ENCODE measurements around the gene SVIL. TPM values are rescaled to one million over a fixed set of nuclear protein-coding genes. Genes with fewer than 3 reads are reported as not detected.

Gene SVIL
- total and polyA plus RNA-seq, 7 donors, result 8.3 to 1,443 (median 637) TPM

GRCh38 chr10:29426420-29426819, 208.4 kb downstream of the SVIL start:
- H3K27ac ChIP-seq, result no peak overlapping the region
- H3K27me3 ChIP-seq, result no peaks in the 10 kb centered on the region
- DNase-seq, result no peak
- TF ChIP-seq EP300 (IDR thresholded peaks at IDR 0.05) (no peak), POLR2AphosphoS5 (IDR thresholded peaks at IDR 0.05) (no peak)
- peaks cover 0 to 22% (median 5%) of the 10 kb centered on the region in 4 donors for H3K36me3 ChIP-seq
- no peaks in the 10 kb centered on the region for H3K9me3 ChIP-seq
- intact Hi-C loops (cut with DNase I), result no loop called here
- no peak overlapping the region for H3K4me3 ChIP-seq
- 0% methylated on average over 1 of the region's 1 CpG for WGBS, 2 donors
- H3K4me1 ChIP-seq, result peaks cover 0 to 8% (median 3%) of the 10 kb centered on the region in 4 donors

GRCh38 chr10:29424017-29424416, 210.8 kb downstream of the SVIL start:
- TF ChIP-seq POLR2AphosphoS5 (IDR thresholded peaks at IDR 0.05) (no peak), POLR2A (IDR thresholded peaks at IDR 0.05) (no peak), CTCF (IDR thresholded peaks at IDR 0.05) (no peak), EP300 (IDR thresholded peaks at IDR 0.05) (no peak)
- Histone ChIP-seq H3K36me3 (peaks cover 0 to 41% (median 14%) of the 10 kb centered on the region in 4 donors), H3K27me3 (no peaks in the 10 kb centered on the region), H3K4me3 (no peak overlapping the region), H3K4me1 (peaks cover 0 to 10% (median 3%) of the 10 kb centered on the region in 4 donors), H3K27ac (no peak overlapping the region), H3K9me3 (no peaks in the 10 kb centered on the region)
- intact Hi-C loops (cut with DNase I), result no loop called here
- 84 to 90% methylated on average over 3 of the region's 3 CpGs for WGBS, 2 donors
- no peak for DNase-seq

GRCh38 chr10:29420744-29421143, 214.0 kb downstream of the SVIL start:
- Histone ChIP-seq H3K9me3 (no peaks in the 10 kb centered on the region), H3K27ac (no peak overlapping the region), H3K36me3 (peaks cover 3 to 51% (median 14%) of the 10 kb centered on the region in 4 donors), H3K27me3 (no peaks in the 10 kb centered on the region), H3K4me3 (no peak overlapping the region), H3K4me1 (peaks cover 0 to 8% (median 2%) of the 10 kb centered on the region in 4 donors)
- DNase-seq, result no peak
- intact Hi-C loops (cut with DNase I), result no loop called here
- TF ChIP-seq EP300 (IDR thresholded peaks at IDR 0.05) (no peak), CTCF (IDR thresholded peaks at IDR 0.05) (no peak), POLR2AphosphoS5 (IDR thresholded peaks at IDR 0.05) (no peak), POLR2A (IDR thresholded peaks at IDR 0.05) (no peak)
- 96 to 98% methylated on average over 4 of the region's 4 CpGs for WGBS, 2 donors

GRCh38 chr10:29417324-29417723, 217.4 kb downstream of the SVIL start:
- WGBS, 2 donors, result 94 to 97% methylated on average over 3 of the region's 3 CpGs
- Histone ChIP-seq H3K9me3 (no peaks in the 10 kb centered on the region), H3K27me3 (no peaks in the 10 kb centered on the region), H3K4me1 (peaks cover 0 to 41% (median 29%) of the 10 kb centered on the region in 4 donors), H3K36me3 (peaks cover 3 to 43% (median 14%) of the 10 kb centered on the region in 4 donors), H3K27ac (no peak overlapping the region), H3K4me3 (no peak overlapping the region)
- TF ChIP-seq CTCF (IDR thresholded peaks at IDR 0.05) (no peak), POLR2A (IDR thresholded peaks at IDR 0.05) (no peak), POLR2AphosphoS5 (IDR thresholded peaks at IDR 0.05) (no peak), EP300 (IDR thresholded peaks at IDR 0.05) (no peak)
- no peak for DNase-seq
- intact Hi-C loops (cut with DNase I), result no loop called here

- Histone ChIP-seq H3K9me3 (no peaks in the 10 kb centered on the region), H3K4me3 (no peak overlapping the region), H3K36me3 (peaks cover 3 to 28% (median 8%) of the 10 kb centered on the region in 4 donors), H3K27me3 (no peaks in the 10 kb centered on the region), H3K27ac (no peak overlapping the region), H3K4me1 (peaks cover 0 to 55% (median 41%) of the 10 kb centered on the region in 4 donors)
- intact Hi-C loops (cut with DNase I), result no loop called here
- no peak for DNase-seq
- TF ChIP-seq EP300 (IDR thresholded peaks at IDR 0.05) (no peak), CTCF (IDR thresholded peaks at IDR 0.05) (no peak), POLR2AphosphoS5 (IDR thresholded peaks at IDR 0.05) (no peak), POLR2A (IDR thresholded peaks at IDR 0.05) (no peak)
- 92 to 93% methylated on average over 2 of the region's 2 CpGs for WGBS, 2 donors
These were observed 218.9 kb downstream of the SVIL start for GRCh38 chr10:29415876-29416275.
